AG09309 (cell line): Measurements from ENCODE around the gene ZNF101.

Source experiments
- DNase-seq: peaks from one replicate; pipeline ENCODE4 v3.0.0-alpha.2; 2010; ENCODE audit warnings: low read depth
- H3K4me3 ChIP-seq: 2 replicates; pipeline ENCODE4 v1.5.1; 2011; ENCODE audit warnings: mild to moderate bottlenecking, low read depth, low read length, moderate library complexity; ENCODE audit not compliant: control insufficient read depth
- TF ChIP-seq, protein P1 (sequence below): IDR thresholded peaks from 2 replicates; pipeline ENCODE4 v1.5.1; 2011; ENCODE audit warnings: mild to moderate bottlenecking, low read depth, low read length, inconsistent platforms; ENCODE audit not compliant: insufficient read depth, control insufficient read depth; ENCODE audit errors: missing control alignments

The ZNF101 gene

GRCh38 chr19:19642506-19643157 is 26.0 kb upstream of the ZNF101 start:
- TF ChIP-seq, protein P1, sequence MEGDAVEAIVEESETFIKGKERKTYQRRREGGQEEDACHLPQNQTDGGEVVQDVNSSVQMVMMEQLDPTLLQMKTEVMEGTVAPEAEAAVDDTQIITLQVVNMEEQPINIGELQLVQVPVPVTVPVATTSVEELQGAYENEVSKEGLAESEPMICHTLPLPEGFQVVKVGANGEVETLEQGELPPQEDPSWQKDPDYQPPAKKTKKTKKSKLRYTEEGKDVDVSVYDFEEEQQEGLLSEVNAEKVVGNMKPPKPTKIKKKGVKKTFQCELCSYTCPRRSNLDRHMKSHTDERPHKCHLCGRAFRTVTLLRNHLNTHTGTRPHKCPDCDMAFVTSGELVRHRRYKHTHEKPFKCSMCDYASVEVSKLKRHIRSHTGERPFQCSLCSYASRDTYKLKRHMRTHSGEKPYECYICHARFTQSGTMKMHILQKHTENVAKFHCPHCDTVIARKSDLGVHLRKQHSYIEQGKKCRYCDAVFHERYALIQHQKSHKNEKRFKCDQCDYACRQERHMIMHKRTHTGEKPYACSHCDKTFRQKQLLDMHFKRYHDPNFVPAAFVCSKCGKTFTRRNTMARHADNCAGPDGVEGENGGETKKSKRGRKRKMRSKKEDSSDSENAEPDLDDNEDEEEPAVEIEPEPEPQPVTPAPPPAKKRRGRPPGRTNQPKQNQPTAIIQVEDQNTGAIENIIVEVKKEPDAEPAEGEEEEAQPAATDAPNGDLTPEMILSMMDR = no peak
- H3K4me3 ChIP-seq = peak overlapping the region; percentile 91
- no peak for DNase-seq

DNA sequence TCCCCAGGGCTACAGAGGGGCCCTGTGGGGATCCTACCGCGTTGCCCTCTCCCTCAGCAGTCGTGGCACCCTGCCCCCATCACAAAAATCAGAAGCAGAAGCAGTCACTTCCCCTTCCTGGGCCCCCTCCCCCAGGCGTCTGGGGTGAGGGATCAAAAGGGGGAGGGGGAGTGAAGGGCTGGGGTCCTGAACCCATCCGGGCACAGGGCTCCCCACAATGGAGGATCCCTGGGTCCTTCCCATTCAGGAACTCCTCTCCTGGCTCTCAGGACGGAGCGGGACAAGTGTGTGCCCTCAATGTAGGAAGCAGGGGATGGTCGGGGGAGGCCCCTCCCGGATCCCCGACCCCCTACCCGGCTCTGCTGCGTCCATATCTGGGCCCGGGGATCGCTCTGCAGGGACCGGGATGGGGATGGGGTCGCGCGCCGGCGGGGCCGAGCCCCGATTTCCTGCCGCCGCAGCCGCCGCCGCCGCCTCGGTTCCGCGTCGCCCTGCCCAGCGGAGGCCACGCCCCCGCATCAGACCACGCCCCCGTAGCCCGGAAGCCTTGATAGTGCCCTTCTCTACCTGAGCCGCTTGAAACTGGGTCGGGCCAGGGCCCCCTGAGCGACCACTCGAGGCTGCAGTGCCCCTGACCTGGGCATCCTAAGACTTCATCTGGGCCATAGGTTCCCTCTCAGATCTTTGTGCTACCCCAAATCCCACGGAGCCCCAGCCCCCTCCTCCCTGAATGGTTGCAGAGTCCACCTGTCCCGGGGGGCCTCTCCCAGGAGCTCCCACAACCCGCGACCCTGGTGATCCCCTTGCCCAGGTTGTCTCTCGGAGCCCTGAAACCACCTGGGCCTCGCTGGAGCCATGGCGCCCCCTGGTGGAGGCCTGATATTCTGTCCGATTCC is 25.2 kb upstream of the ZNF101 start, which contains the start of gene GMIP:
Gene GMIP (minus strand): TSS at position 500 of the 896 bp plus-strand sequence. CDS start 128 bp downstream, at position 372.
- DNase-seq = no peak
- TF ChIP-seq, protein P1 = peak; percentile 87
- H3K4me3 ChIP-seq = peak within 1 kb of the TSS; percentile 91

DNA sequence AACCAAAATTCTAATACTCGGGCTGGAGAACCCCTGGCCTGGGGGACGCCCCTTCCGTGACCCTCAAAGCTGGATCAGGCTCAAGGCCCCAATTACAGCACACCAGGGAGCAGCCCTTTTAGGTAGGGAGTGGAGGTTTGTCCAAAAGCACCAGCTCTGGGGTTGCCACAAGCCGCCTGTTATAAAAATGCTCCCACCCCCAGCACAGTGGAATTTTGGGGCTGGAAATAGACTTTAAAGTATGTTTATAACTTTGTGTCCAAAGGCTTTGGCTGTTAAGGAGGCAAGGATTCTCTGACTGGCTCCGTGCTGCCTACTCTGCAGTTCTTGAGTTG is 24.6 kb upstream of the ZNF101 start:
- TF ChIP-seq, protein P1 = no peak
- no peak for DNase-seq
- H3K4me3 ChIP-seq = peak overlapping the region; percentile 91

GRCh38 chr19:19645233-19645870 is 23.3 kb upstream of the ZNF101 start:
- DNase-seq = no peak
- no peak overlapping the region for H3K4me3 ChIP-seq
- TF ChIP-seq, protein P1 = no peak

DNA sequence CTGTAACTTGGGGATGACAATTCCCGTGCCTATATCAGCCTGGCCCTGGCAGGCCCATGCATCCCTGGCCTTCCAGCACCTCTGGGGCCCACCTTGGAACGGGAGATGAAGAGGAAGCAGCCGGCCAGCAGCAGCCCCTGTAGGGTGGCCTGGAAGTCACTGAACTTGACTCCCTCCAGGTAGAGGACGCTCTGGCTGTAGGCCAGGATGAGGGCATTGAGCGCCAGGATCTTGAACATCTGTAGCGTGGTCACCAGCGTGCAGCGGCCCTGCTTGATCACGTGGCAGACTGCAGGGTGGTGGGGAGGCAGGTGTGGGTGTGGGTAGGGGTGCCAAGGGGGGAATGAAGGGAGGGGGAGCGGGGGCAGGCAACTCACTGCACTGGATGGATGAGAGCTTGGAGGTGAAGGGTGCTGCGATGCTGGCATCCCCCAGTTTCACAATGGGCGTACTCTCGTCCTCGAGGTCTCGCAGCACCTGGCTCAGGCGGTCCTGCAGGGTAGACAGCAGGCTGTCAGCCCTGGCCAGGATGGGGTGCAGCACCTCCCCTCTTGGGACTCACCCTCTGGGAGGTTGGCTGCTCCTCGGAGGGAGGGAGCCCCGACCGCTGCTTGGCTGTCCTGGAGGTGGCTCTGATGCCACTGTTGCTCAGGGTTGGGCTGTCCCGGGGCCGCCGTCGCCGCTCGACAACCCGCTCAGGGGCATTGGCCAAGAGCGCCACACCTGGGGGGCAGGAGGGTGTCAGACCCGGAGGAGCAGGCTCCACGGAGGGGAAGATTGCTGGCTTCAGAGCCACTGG is 21.4 kb upstream of the ZNF101 start:
- TF ChIP-seq, protein P1 = no peak

DNA sequence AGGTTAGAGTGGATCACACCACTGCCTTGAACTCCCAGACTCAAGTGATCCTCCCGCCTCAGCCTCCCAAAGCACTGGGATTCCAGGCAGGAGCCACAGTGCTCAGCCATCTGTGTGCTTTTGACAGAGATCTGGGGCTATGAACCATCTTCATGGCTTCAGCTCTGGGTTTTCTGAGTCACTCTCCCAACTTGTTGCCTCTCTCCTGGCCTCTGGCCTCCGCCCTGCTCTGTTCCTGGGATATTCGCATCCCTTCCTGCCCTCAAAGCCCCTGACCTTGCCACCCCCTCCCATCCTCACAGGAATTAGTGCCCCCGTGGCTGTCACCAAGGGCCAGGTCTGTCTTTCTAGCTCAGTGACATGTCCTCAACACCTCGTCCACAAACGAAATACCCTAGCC is 19.5 kb upstream of the ZNF101 start:
- no peak overlapping the region for H3K4me3 ChIP-seq
- TF ChIP-seq, protein P1 = no peak
- DNase-seq = no peak

More for the DNA sequence above, 21.4 kb upstream of the ZNF101 start:
- H3K4me3 ChIP-seq = no peak overlapping the region
- no peak for DNase-seq
